ENCODE results near the gene AGXT.

Gene AGXT

GRCh38 chr2:240822280-240822847 lies 46.3 kb upstream of the AGXT start:
- no peak for TF ChIP-seq CTCF (IDR thresholded peaks at IDR 0.05; ENCODE audit: low read depth, low read length, missing control alignments)
- in situ Hi-C loops (cut with HindIII; ENCODE audit: low pct_ligation_motif_present, low sequenced_read_pairs), result no loop called here
- Histone ChIP-seq H3K36me3 (replicated peaks) (no peaks in the 10 kb centered on the region), H3K27me3 (replicated peaks) (peaks cover 57% of the 10 kb centered on the region), H3K27ac (no peak overlapping the region), H3K4me3 (ENCODE audit: low read depth, low read length) (no peak overlapping the region)
- no peak for DNase-seq

- in situ Hi-C loops (cut with HindIII; ENCODE audit: low pct_ligation_motif_present, low sequenced_read_pairs), result no loop called here
- peaks cover 51% of the 10 kb centered on the region for H3K27me3 ChIP-seq (replicated peaks)
- no peak for TF ChIP-seq CTCF (IDR thresholded peaks at IDR 0.05; ENCODE audit: low read depth, low read length, missing control alignments)
- H3K27ac ChIP-seq, result no peak overlapping the region
- H3K4me3 ChIP-seq (ENCODE audit: low read depth, low read length), result no peak overlapping the region
- H3K36me3 ChIP-seq (replicated peaks), result no peaks in the 10 kb centered on the region
- no peak for DNase-seq
Observed at GRCh38 chr2:240823449-240824336, 44.9 kb upstream of the AGXT start.

- no peaks in the 10 kb centered on the region for H3K36me3 ChIP-seq (replicated peaks)
- peaks cover 38% of the 10 kb centered on the region for H3K27me3 ChIP-seq (replicated peaks)
- DNase-seq, result no peak
- in situ Hi-C loops (cut with HindIII; ENCODE audit: low pct_ligation_motif_present, low sequenced_read_pairs), result loop anchor here (25.0 kb wide), 1 partner anchor 262 kb away; no protein-coding TSS in a partner anchor
- H3K27ac ChIP-seq, result no peak overlapping the region
- H3K4me3 ChIP-seq (ENCODE audit: low read depth, low read length), result no peak overlapping the region
- no peak for TF ChIP-seq CTCF (IDR thresholded peaks at IDR 0.05; ENCODE audit: low read depth, low read length, missing control alignments)
Observed at GRCh38 chr2:240825476-240825875, 43.1 kb upstream of the AGXT start.

GRCh38 chr2:240831594-240832204 lies 36.9 kb upstream of the AGXT start:
- no peak for TF ChIP-seq CTCF (IDR thresholded peaks at IDR 0.05; ENCODE audit: low read depth, low read length, missing control alignments)
- H3K27ac ChIP-seq, result no peak overlapping the region
- in situ Hi-C loops (cut with HindIII; ENCODE audit: low pct_ligation_motif_present, low sequenced_read_pairs), result loop anchor here (25.0 kb wide), 1 partner anchor 256 kb away; no protein-coding TSS in a partner anchor
- peaks cover 6% of the 10 kb centered on the region for H3K27me3 ChIP-seq (replicated peaks)
- no peaks in the 10 kb centered on the region for H3K36me3 ChIP-seq (replicated peaks)
- no peak for DNase-seq
- H3K4me3 ChIP-seq (ENCODE audit: low read depth, low read length), result peak overlapping the region; percentile 9

GRCh38 chr2:240832205-240832727 lies 36.4 kb upstream of the AGXT start:
- Histone ChIP-seq H3K4me3 (ENCODE audit: low read depth, low read length) (peak overlapping the region; percentile 9), H3K27me3 (replicated peaks) (peaks cover 10% of the 10 kb centered on the region), H3K27ac (no peak overlapping the region), H3K36me3 (replicated peaks) (no peaks in the 10 kb centered on the region)
- in situ Hi-C loops (cut with HindIII; ENCODE audit: low pct_ligation_motif_present, low sequenced_read_pairs), result loop anchor here (25.0 kb wide), 1 partner anchor 255 kb away; no protein-coding TSS in a partner anchor
- DNase-seq, result peak; percentile 86
- no peak for TF ChIP-seq CTCF (IDR thresholded peaks at IDR 0.05; ENCODE audit: low read depth, low read length, missing control alignments)
